GM18526 (cell line): ENCODE measurements around the gene EQTN.

Experiments
- POLR2A ChIP-seq: IDR thresholded peaks from 3 replicates; pipeline ENCODE4 v1.6.1; 2011; ENCODE audit not compliant: insufficient read length; ENCODE audit errors: extremely low read depth

The EQTN gene

GRCh38 chr9:27328483-27328882, 31.5 kb upstream of the EQTN start:
- TF ChIP-seq POLR2A = no peak

GRCh38 chr9:27311184-27311583, 14.2 kb upstream of the EQTN start:
- no peak for TF ChIP-seq POLR2A

GRCh38 chr9:27310582-27310981, 13.6 kb upstream of the EQTN start:
- TF ChIP-seq POLR2A = no peak

- no peak for TF ChIP-seq POLR2A
Measured at GRCh38 chr9:27308691-27309390, 11.9 kb upstream of the EQTN start.

GRCh38 chr9:27304521-27304920, 7.6 kb upstream of the EQTN start:
- no peak for TF ChIP-seq POLR2A

GRCh38 chr9:27303219-27303618, 6.3 kb upstream of the EQTN start:
- no peak for TF ChIP-seq POLR2A

- no peak for TF ChIP-seq POLR2A
Measured at GRCh38 chr9:27293996-27294395, 3.0 kb downstream of the EQTN start.

GRCh38 chr9:27292659-27293405, 4.1 kb downstream of the EQTN start:
- no peak for TF ChIP-seq POLR2A

- no peak for TF ChIP-seq POLR2A
Measured at GRCh38 chr9:27291292-27291691, 5.7 kb downstream of the EQTN start.

GRCh38 chr9:27282269-27282668, 14.7 kb downstream of the EQTN start:
- TF ChIP-seq POLR2A = no peak

GRCh38 chr9:27280860-27281259, 16.1 kb downstream of the EQTN start:
- TF ChIP-seq POLR2A = no peak

GRCh38 chr9:27280249-27280648, 16.7 kb downstream of the EQTN start:
- TF ChIP-seq POLR2A = no peak

- TF ChIP-seq POLR2A = no peak
Measured at GRCh38 chr9:27279611-27280010, 17.3 kb downstream of the EQTN start.

GRCh38 chr9:27278374-27278773, 18.6 kb downstream of the EQTN start:
- TF ChIP-seq POLR2A = no peak

- TF ChIP-seq POLR2A = no peak
Measured at GRCh38 chr9:27276193-27277030, 20.5 kb downstream of the EQTN start.

- TF ChIP-seq POLR2A = no peak
Measured at GRCh38 chr9:27273186-27273585, 23.8 kb downstream of the EQTN start.
